HepG2 (cell line): ENCODE data around the gene NPHS1. TPM values are rescaled to one million over a fixed set of nuclear protein-coding genes. Genes with fewer than 3 reads are reported as not detected.
A peak's percentile ranks its signal among the peaks of the same experiment; 100 is the strongest.

Experiments
- TCF7L2 ChIP-seq: IDR thresholded peaks from 2 replicates; pipeline ENCODE4 v1.6.1; 2011; ENCODE audit warnings: mild to moderate bottlenecking, low read depth, low read length, moderate library complexity
- TRIM24 ChIP-seq: sonication (generic); formaldehyde crosslinking; IDR thresholded peaks from 2 replicates; pipeline ENCODE4 v1.8.0; 2022; ENCODE audit warnings: mild to moderate bottlenecking, missing genetic modification reagents
- ZNF777 ChIP-seq: sonication (generic); formaldehyde crosslinking; IDR thresholded peaks from 2 replicates; pipeline ENCODE4 v1.4.0; 2020; ENCODE audit warnings: missing genetic modification reagents
- ZSCAN29 ChIP-seq: sonication (generic); formaldehyde crosslinking; conservative IDR thresholded peaks from 2 replicates; pipeline ENCODE4 v1.4.0; 2020; ENCODE audit warnings: mild to moderate bottlenecking, missing genetic modification reagents
- polyA plus RNA-seq, 8 experiments: library from polyadenylated mRNA; depleted of rRNA in 3 of 8; stranded (reverse) in 7 of 8; unstranded in 1 of 8; fragments of >200 nt; fragmentation: Illumina TruSeq in 4 of 8; extraction: Trizol in 4 of 8; gene quantifications; 2 replicates each; pipeline versions ENCODE4 v1.2.1 to v1.2.3, GENCODE V29; 2011 to 2016; ENCODE audit warnings: low read depth in 4 of 8, missing spikeins in 1 of 8, mixed read lengths in 1 of 8; ENCODE audit not compliant: insufficient read depth in 1 of 8
- total RNA-seq, 5 experiments: library from RNA; depleted of rRNA; stranded (reverse); fragments of >200 nt; fragmentation: Illumina TruSeq; extraction: Trizol; gene quantifications; 2 replicates each; pipeline ENCODE4 v1.2.3, GENCODE V29; 2016; ENCODE audit warnings: low read depth in 1 of 5
- TF ChIP-seq, protein P1 (sequence below): sonication (generic); formaldehyde crosslinking; IDR thresholded peaks from 2 replicates; pipeline ENCODE4 v1.4.0; 2020; ENCODE audit warnings: missing genetic modification reagents, borderline replicate concordance
- TF ChIP-seq, protein P2 (sequence below): sonication (generic); formaldehyde crosslinking; IDR thresholded peaks from 2 replicates; pipeline ENCODE4 v1.4.0; 2020; ENCODE audit warnings: mild to moderate bottlenecking, missing genetic modification reagents
- TF ChIP-seq, protein P3 (sequence below): sonication (generic); formaldehyde crosslinking; conservative IDR thresholded peaks from 2 replicates; pipeline ENCODE4 v1.4.0; 2020; ENCODE audit warnings: missing genetic modification reagents

Gene NPHS1
- total and polyA plus RNA-seq, 2 of the 13 experiments (the other 11 are each of a cell fraction or from before 2014, with no cell fraction given) = not detected

DNA sequence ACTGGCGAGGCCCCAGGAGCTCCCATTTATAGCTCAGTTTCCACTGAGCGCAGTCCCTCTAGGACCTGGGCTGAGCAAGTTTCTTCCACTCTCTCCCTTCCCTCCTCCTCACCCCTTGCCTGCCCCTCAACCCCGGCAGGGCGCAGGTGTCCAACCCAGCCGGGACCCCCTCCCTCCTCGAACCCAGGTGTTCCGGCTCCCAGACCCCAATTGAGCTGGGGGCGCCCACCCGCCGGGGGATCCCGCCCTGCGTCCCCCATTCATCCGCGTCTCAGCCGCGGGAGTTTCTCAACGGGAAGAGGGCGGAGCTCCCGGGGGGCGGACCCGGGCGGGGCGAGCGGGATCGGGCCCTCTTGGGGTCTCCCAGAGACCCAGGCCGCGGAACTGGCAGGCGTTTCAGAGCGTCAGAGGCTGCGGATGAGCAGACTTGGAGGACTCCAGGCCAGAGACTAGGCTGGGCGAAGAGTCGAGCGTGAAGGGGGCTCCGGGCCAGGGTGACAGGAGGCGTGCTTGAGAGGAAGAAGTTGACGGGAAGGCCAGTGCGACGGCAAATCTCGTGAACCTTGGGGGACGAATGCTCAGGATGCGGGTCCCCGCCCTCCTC is 4.3 kb upstream of the NPHS1 start, which contains the start of gene KIRREL2 (continued):
- TF ChIP-seq, protein P1, sequence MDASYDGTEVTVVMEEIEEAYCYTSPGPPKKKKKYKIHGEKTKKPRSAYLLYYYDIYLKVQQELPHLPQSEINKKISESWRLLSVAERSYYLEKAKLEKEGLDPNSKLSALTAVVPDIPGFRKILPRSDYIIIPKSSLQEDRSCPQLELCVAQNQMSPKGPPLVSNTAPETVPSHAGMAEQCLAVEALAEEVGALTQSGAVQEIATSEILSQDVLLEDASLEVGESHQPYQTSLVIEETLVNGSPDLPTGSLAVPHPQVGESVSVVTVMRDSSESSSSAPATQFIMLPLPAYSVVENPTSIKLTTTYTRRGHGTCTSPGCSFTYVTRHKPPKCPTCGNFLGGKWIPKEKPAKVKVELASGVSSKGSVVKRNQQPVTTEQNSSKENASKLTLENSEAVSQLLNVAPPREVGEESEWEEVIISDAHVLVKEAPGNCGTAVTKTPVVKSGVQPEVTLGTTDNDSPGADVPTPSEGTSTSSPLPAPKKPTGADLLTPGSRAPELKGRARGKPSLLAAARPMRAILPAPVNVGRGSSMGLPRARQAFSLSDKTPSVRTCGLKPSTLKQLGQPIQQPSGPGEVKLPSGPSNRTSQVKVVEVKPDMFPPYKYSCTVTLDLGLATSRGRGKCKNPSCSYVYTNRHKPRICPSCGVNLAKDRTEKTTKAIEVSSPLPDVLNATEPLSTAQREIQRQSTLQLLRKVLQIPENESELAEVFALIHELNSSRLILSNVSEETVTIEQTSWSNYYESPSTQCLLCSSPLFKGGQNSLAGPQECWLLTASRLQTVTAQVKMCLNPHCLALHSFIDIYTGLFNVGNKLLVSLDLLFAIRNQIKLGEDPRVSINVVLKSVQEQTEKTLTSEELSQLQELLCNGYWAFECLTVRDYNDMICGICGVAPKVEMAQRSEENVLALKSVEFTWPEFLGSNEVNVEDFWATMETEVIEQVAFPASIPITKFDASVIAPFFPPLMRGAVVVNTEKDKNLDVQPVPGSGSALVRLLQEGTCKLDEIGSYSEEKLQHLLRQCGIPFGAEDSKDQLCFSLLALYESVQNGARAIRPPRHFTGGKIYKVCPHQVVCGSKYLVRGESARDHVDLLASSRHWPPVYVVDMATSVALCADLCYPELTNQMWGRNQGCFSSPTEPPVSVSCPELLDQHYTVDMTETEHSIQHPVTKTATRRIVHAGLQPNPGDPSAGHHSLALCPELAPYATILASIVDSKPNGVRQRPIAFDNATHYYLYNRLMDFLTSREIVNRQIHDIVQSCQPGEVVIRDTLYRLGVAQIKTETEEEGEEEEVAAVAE = no peak
- TF ChIP-seq ZSCAN29 (CRISPR knock-in tag) (no peak), TCF7L2 (no peak), TRIM24 (no peak), ZNF777 (0 out of 2 replicates have a peak, but pooled peaks have one; percentile 11)
- TF ChIP-seq, protein P2, sequence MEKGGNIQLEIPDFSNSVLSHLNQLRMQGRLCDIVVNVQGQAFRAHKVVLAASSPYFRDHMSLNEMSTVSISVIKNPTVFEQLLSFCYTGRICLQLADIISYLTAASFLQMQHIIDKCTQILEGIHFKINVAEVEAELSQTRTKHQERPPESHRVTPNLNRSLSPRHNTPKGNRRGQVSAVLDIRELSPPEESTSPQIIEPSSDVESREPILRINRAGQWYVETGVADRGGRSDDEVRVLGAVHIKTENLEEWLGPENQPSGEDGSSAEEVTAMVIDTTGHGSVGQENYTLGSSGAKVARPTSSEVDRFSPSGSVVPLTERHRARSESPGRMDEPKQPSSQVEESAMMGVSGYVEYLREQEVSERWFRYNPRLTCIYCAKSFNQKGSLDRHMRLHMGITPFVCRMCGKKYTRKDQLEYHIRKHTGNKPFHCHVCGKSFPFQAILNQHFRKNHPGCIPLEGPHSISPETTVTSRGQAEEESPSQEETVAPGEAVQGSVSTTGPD = no peak
- TF ChIP-seq, protein P3, sequence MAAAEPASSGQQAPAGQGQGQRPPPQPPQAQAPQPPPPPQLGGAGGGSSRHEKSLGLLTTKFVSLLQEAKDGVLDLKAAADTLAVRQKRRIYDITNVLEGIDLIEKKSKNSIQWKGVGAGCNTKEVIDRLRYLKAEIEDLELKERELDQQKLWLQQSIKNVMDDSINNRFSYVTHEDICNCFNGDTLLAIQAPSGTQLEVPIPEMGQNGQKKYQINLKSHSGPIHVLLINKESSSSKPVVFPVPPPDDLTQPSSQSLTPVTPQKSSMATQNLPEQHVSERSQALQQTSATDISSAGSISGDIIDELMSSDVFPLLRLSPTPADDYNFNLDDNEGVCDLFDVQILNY (CRISPR knock-in tag) = no peak
- TF ChIP-seq, all 625 proteins: peak for 2
